HG03196 (cell line): Measurements from ENCODE around the gene EGLN2.
"Not testable (repeated sequence)": the region's sequence is repeated elsewhere in the genome, so short reads cannot be mapped to it uniquely, and the experiment has no call there.

ENCODE experiments used
- ATAC-seq: cut with Tn5 transposase; IDR thresholded peaks from one replicate; pipeline ENCODE4 v1.9.1; 2021; ENCODE audit not compliant: unreplicated experiment

EGLN2 gene

DNA sequence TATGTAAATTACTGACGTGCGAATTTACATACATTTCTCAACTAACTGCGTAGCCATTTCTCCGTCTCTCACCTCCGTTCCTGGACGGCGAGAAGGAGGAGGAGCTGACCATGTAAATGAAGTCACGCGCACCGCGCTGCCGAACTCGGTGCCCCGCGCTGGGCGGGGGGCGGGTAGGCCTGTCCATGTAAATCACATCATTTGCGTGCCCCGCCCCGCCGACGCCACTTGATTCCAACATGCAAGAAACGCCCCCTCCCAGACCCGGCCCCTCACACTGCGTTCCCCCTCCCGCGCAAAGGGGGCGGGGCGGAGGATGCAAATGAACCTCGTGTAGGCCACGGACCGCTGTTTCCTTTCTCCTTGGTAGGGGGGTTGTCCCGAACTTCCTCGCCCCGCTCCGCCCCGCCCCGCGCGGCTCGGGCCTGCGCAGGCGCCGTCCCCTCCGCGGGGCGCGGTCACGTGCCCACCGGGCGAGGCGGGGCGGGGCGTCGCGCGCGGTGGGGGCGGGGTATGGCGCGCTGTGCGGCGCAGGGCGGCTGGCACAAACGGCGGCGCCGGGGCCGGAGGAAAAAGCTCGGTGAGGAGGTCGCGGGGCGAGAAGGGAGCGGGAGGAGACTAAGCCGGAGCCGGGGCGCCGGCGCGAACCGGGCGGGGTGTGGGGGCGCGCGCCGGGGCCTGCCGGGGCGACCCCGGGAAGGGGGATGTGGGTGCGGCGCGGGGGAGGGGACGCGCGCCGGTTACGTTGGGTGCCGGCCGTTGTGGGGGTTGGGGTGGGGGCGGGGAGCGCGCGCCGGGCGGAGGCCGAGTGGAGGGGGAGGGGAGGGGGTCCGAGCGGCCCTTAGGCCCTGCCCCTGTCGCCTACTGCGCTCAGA is at the start of gene EGLN2:
TSS of gene EGLN2 (plus strand) at position 509 of the 875 bp plus-strand sequence. CDS start 1,382 bp downstream, outside the sequence.
- ATAC-seq, result peak; percentile 70

- ATAC-seq, result peak; percentile 83
Measured at GRCh38 chr19:40750058-40750873, 48.7 kb upstream of the EGLN2 start, which contains the start of gene ACTMAP. Gene ACTMAP, minus strand, starts transcription at chr19:40750477. Its CDS starts 674 bp downstream, at chr19:40749803.

GRCh38 chr19:40750874-40751537 is 48.0 kb upstream of the EGLN2 start, which contains the start of gene SNRPA:
Gene SNRPA, plus strand, starts transcription at chr19:40751203. Its CDS starts 206 bp downstream, at chr19:40751409.
- peak; percentile 48 for ATAC-seq

DNA sequence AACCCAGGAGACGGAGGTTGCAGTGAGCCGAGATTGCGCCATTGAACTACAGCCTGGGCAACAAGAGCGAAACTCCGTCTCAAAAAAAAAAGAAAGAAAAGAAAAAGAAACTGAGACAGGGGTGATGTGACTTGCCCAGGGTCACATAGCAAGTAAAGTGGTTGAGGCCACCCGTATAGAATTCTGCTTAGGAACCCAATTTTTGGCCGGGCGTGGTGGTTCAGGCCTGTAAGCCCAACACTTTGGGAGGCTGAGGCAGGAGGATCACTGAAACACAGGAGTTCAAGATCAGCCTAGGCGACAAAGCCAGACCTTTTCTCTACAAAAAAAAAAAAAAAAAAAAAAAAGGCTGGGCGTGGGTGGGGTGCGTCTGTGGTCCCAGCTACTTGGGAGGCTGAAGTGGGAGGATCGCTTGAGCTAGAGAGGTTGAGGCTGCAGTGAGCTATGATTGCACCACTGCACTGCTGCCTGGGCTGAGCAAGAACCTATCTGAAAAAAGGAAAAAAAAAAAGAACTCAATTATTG is 46.7 kb upstream of the EGLN2 start:
- ATAC-seq, result no peak

DNA sequence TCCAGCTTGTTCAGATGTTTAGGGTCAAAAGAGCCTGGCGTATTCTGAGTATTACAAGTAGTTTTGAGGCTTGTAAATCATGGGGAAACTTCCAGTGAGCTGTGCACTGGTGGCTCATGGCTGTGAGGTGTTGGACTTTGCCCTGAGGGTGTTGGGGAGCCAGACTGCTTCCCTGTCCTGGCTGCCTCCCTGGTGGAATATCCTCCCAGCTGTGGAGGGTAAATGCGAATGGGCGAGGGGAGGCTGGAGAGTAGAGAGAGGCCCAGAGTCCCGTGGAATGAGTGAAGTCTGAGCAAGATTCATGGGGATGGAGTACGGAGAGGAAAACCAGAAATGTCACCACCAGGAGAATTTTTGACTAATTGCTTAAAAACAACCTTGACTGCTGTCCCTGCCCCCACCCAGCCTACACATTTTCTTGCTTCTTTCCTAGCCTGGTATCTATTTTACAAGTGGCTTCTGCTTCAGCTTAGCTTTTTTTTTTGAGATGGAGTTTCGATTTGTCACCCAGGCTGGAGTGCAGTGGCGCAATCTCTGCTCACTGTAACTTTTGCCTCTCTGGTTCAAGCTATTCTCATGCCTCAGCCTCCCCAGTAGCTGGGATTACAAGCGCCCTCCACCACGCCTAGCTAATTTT is 44.3 kb upstream of the EGLN2 start:
- no peak for ATAC-seq

DNA sequence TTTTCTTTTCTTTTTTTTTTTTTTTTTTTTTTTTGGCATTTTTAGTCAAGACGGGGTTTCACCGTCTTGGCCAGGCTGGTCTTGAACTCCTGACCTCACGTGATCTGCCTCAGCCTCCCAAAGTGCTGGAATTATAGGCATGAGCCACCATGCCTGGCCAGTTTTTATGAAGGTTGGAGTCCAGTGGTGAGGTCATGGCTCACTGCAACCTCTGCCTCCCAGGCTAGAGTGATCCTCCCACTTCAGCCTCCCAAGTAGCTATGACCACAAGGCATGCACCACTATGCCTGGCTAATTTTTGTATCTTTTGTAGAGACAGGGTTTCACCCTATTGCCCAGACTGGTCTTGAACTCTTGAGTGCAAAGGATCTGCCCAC is 43.8 kb upstream of the EGLN2 start:
- no peak for ATAC-seq

DNA sequence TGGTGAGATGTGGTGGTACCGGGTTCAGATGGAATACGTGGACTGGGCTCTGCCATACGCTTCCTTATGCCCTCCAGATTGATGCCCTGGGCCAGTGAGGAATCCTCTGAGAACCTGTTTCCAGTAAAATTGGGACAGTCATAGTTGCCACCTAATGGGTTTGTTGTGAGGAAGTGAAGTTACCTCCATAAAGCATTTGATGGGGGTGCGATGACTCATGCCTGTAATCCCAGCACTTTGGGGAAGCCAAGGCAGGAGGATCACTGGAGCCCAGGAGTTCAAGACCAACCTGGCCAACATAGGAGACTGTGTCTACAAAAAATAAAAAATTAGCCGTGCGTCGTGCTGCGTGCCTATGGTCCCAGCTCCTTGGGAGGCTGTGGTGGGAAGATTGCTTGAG is 43.2 kb upstream of the EGLN2 start:
- no peak for ATAC-seq

GRCh38 chr19:40756502-40757110 is 42.4 kb upstream of the EGLN2 start:
- ATAC-seq, result no peak

DNA sequence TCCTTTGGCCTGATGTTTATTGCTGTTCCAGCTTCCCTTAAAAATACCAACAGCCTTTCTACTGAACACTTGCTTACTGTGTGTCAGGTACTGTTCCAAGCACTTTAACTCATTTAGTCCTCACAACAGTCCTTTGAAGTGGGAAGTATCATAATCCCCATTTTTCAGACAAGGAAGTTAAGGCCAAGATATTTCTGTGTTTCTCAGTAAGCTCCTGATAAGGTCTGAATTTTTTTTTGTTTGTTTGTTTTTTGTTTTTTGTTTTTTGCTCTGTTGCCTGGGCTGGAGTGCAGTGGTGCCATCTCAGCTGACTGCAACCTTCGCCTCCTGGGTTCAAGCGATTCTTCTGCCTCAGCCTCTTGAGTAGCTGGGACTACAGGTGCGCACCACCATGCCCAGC is 40.5 kb upstream of the EGLN2 start:
- no peak for ATAC-seq

DNA sequence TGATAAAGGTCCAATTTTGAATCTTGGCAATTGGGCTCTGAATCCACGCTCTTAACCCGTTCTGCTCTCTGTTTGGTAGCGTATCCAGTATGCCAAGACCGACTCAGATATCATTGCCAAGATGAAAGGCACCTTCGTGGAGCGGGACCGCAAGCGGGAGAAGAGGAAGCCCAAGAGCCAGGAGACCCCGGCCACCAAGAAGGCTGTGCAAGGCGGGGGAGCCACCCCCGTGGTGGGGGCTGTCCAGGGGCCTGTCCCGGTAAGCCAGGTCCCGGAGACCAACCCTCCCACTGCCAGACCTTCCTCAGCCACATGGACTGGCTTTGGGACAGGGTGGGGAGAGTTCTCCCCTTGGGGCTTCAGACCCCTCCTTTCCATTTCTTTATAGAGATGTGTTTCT is 39.6 kb upstream of the EGLN2 start:
- no peak for ATAC-seq

- ATAC-seq, result no peak
Measured at GRCh38 chr19:40762754-40763470, 36.1 kb upstream of the EGLN2 start.

DNA sequence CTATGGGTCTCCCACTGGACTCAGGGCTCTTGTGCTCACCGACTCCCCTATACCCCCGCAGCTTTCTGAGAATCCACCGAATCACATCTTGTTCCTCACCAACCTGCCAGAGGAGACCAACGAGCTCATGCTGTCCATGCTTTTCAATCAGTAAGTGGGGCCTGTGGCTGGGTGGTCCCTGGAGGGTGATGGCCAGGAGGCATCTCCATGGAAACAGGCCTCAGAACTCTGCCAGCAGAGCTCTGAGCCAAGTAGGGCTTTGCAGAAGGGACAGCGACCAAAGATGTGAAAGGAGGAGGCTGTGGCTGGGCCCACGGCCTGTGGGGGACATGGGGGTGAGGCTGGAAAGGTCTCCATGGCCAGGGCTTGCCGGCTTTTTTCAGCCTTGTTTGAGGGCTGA is 35.5 kb upstream of the EGLN2 start:
- no peak for ATAC-seq

- ATAC-seq, result no peak
Measured at GRCh38 chr19:40763963-40764362, 35.0 kb upstream of the EGLN2 start.

GRCh38 chr19:40766385-40766784 is 32.6 kb upstream of the EGLN2 start:
- ATAC-seq, result not testable (repeated sequence)

GRCh38 chr19:40768869-40769268 is 30.1 kb upstream of the EGLN2 start:
- ATAC-seq, result no peak

DNA sequence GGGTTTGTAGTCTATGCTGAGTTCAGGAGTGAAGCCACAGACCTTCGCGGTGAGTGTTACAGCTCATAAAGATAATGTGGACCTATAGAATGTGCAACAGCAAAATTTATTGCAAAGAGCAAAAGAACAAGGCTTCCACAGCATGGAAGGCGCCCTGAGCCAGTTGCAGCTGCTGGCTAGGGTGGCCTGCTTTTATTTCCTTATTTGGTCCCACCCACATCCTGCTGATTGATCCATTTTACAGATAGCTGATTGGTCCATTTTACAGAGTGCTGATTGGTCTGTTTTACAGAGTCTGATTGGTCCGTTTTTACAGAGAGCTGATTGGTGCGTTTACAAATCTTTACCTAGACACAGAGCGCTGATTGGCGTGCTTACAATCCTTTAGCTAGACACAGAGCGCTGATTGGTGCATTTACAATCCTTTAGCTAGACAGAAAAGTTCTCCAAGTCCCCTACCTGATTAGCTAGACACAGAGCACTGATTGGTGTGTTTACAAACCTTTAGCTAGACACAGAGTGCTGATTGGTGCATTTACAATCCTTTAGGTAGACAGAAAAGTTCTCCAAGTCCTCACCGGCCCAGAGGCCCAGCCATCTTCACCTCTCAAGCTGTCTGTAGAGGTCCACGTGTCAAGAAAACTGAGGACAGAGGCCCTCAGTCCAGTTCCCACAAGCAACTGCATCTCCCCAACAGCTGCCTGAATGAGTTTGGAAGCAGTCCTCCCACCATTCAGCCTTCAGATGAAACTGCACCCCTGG is 27.7 kb upstream of the EGLN2 start:
- ATAC-seq, result not testable (repeated sequence)

DNA sequence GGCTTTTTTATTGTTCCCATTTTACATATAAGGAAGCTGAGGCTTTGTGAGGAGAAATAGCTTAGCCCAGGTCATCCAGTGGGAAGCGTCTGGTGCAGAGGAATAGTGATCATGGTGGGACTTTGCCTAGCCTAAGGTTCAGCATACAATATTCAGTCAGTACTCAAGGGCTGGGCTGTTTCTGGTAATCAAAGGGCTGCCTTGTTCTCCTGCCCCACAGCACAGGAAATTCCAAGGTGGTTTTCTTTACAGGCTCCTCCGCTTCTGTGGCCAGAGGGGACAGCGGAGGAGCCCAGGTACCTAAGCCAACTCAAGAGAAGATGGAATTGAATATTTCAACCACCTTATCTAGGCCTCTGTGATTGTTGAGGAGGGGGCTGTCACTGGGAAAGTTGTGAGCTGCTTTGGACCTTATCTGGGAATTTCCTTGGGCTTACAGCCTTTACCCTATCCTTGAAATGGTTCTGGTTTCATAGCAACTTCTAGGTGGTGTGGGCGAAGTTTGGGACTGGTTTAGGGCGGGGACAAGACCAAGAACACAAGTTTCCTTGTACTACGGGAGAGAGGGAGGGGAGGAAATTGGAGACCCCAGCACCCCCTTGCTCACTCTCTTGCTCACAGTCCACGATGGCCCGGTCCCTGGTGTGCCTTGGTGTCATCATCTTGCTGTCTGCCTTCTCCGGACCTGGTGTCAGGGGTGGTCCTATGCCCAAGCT is 23.9 kb upstream of the EGLN2 start, which contains the start of gene MIA:
TSS of gene MIA (plus strand) at position 606 of the 716 bp plus-strand sequence. CDS start at position 628, 22 bp downstream.
- ATAC-seq, result no peak

GRCh38 chr19:40775632-40776022 is 23.4 kb upstream of the EGLN2 start:
- no peak for ATAC-seq
